Fibroblast of villous mesenchyme (primary cell): ENCODE results near the gene PRICKLE2. TPM values are rescaled to one million over a fixed set of nuclear protein-coding genes. Genes with fewer than 3 reads are reported as not detected.

Source experiments
- DNase-seq: peaks from one replicate; pipeline ENCODE4 v3.0.0-alpha.2; 2010; ENCODE audit warnings: low read depth
- H3K4me3 ChIP-seq: 2 replicates; pipeline ENCODE4 v1.5.1; 2011; ENCODE audit warnings: low read depth, mild to moderate bottlenecking, low read length
- total RNA-seq: library from RNA; depleted of rRNA; stranded (reverse); fragments of >200 nt; gene quantifications from 2 replicates; pipeline ENCODE4 v1.2.3, GENCODE V29; 2012
- TF ChIP-seq, protein P1 (sequence below): IDR thresholded peaks from 2 replicates; pipeline ENCODE4 v1.5.1; 2012; ENCODE audit warnings: low read depth, mild to moderate bottlenecking, low read length; ENCODE audit not compliant: insufficient read depth

The PRICKLE2 gene
- total RNA-seq, 1 donor, result 36.3 TPM

- TF ChIP-seq, protein P1, sequence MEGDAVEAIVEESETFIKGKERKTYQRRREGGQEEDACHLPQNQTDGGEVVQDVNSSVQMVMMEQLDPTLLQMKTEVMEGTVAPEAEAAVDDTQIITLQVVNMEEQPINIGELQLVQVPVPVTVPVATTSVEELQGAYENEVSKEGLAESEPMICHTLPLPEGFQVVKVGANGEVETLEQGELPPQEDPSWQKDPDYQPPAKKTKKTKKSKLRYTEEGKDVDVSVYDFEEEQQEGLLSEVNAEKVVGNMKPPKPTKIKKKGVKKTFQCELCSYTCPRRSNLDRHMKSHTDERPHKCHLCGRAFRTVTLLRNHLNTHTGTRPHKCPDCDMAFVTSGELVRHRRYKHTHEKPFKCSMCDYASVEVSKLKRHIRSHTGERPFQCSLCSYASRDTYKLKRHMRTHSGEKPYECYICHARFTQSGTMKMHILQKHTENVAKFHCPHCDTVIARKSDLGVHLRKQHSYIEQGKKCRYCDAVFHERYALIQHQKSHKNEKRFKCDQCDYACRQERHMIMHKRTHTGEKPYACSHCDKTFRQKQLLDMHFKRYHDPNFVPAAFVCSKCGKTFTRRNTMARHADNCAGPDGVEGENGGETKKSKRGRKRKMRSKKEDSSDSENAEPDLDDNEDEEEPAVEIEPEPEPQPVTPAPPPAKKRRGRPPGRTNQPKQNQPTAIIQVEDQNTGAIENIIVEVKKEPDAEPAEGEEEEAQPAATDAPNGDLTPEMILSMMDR, result no peak
- peak; percentile 71 for DNase-seq
- H3K4me3 ChIP-seq, result no peak overlapping the region
Measured at GRCh38 chr3:64161481-64161952, 63.7 kb downstream of the PRICKLE2 start.

- TF ChIP-seq, protein P1, result no peak
- H3K4me3 ChIP-seq, result no peak overlapping the region
- DNase-seq, result no peak
Measured at GRCh38 chr3:64160000-64160695, 65.1 kb downstream of the PRICKLE2 start.

GRCh38 chr3:64158334-64158733, 66.9 kb downstream of the PRICKLE2 start:
- TF ChIP-seq, protein P1, result no peak
- DNase-seq, result no peak
- H3K4me3 ChIP-seq, result no peak overlapping the region

DNA sequence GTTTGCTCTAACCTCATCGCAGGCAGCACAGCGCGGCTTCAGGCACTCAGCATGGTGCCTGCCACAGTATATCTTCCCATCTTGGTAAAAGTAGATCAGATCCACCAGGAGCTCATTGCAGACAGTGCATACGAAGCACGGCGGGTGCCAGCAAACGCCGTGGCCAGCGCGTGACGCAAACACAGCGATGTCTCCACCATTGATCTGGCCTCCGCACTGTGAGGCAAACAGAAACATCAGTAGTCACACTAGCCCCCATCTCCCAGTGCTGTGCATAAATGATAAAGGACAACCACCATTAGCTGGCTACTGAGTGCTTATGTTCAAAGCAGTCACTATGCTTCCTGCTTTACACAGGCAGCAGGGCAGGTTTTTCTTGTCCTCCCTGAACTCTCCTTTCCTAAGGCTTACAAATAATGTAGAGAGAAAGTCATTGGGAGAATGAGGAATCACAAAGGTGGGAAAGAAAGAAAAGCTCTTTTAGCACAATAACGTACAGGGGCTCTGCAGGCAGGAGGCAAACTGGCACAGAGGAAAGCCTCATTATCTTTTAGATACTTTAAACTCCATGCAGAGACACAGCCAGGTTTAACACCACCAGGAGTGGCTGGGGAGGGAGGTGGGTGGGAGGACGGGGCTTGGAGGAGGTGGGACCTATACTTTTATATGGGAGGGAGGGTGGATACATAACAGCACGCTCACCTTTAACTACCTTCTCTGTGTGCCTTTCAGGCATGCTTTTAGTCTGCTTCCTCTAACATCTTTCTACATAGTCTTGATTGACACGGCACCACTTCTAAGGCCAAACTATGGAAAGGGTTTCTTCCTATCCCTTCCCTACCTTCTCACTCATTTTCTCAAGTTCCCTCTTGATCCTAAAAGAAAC, 67.9 kb downstream of the PRICKLE2 start:
- no peak overlapping the region for H3K4me3 ChIP-seq
- DNase-seq, result no peak
- TF ChIP-seq, protein P1, result no peak

DNA sequence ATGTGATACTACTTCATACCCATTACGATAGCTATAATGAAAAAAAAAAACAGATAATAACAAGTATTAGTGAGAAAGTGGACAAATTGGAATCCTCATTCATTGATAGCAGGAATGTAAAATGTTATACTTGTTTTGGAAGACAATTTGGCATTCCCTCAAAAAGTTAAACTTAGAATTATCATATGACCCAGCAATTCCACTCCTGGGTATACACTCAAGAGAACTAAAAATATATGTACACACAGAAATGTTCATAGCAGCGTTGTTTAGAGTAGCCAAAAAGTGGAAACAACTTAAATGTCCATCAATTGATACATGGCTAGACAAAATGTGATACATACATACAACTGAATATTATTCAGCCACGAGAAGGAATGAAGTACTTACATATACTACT, 69.9 kb downstream of the PRICKLE2 start:
- no peak overlapping the region for H3K4me3 ChIP-seq
- no peak for DNase-seq
- TF ChIP-seq, protein P1, result no peak

- TF ChIP-seq, protein P1, result no peak
- no peak for DNase-seq
- no peak overlapping the region for H3K4me3 ChIP-seq
Measured at GRCh38 chr3:64152676-64153466, 72.4 kb downstream of the PRICKLE2 start.
